IPS DF 4.7 (cell line): ENCODE data around the gene CXCL8.
"Not testable (repeated sequence)": the region's sequence is repeated elsewhere in the genome, so short reads cannot be mapped to it uniquely, and the experiment has no call there.

Experiments used
- DNase-seq: peaks from one replicate; pipeline ENCODE4 v3.0.0-alpha.2; 2013; ENCODE audit warnings: low spot score; ENCODE audit errors: extremely low read depth

The CXCL8 gene

DNA sequence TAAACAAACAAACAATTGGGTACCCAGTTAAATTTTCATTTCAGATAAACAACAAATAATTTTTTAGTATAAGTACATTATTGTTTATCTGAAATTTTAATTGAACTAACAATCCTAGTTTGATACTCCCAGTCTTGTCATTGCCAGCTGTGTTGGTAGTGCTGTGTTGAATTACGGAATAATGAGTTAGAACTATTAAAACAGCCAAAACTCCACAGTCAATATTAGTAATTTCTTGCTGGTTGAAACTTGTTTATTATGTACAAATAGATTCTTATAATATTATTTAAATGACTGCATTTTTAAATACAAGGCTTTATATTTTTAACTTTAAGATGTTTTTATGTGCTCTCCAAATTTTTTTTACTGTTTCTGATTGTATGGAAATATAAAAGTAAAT lies 2.9 kb downstream of the CXCL8 start:
- no peak for DNase-seq

DNA sequence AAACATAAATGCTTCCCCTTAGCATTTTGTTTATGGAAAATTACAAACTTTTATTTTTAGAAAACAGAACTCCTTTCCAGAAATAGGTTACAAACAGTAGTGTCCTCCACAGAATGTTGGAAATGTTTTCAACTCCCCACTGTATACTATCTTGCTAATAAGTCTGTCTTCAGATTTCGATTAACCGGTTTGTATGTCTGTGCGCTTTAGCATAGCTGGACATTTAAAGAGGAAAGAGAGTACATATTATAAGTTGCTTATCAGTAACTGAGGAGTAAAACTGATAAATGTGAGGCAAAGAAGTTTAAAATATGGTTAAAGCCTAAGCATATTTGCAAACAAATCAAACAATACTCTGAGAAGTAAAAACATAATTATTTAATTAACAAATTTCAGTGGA lies 3.4 kb downstream of the CXCL8 start:
- DNase-seq, result no peak

DNA sequence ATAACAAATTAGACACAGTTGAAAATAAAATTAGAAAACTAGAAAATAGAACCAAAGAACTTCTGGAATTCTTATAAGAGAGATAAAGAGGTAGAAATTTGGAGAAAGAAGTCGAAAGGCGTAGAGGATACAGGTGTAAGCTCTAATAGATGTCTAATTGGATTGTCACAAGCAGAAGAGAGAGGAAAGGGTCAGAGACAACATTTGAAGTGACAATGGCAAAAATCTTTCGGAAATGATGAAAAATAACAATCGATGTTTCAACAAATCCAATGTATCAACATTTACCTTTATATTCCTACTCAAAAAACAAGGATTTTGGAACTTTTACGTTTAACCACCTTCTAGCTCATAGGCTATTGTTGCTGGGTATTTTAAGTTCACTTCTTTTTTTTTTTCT lies 3.8 kb downstream of the CXCL8 start:
- DNase-seq, result no peak

DNA sequence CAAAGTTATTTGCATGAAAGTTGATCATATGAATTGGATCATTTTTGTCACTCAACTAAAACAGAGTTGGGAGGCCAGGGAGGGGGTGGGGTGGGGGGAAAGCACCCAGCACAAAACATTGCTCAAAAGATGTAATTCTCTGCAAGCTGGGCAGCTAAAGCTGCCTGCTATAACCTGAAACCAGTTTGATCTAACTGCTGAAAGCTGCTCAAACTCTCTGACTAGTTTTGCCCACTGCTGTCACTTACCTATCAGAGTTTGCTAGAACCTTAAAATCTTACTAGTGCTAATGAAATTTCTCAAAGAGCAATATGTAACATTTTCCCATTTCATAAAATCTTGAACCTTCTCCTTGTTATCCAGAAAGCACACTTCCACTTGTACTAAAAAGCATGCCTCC lies 10.4 kb downstream of the CXCL8 start:
- no peak for DNase-seq

DNA sequence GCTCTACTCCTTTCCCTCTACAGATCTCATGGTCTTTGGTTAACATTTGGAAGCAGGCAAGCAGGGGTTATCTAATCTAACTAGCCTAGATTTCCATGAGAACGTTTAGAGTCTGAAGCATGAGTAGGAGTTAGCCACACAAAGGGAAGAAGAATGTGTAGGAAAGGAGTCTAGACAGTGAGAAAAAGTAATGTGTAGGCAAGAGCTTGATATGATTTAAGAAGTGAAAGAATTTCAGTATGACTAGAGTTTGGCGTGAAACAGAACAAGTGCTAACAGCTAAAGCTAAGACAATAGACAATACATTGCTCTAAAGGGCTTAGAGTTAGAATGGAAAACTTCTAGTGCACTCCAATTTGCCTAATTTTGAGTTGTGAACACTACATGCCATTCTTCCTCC lies 10.8 kb downstream of the CXCL8 start:
- DNase-seq, result no peak

DNA sequence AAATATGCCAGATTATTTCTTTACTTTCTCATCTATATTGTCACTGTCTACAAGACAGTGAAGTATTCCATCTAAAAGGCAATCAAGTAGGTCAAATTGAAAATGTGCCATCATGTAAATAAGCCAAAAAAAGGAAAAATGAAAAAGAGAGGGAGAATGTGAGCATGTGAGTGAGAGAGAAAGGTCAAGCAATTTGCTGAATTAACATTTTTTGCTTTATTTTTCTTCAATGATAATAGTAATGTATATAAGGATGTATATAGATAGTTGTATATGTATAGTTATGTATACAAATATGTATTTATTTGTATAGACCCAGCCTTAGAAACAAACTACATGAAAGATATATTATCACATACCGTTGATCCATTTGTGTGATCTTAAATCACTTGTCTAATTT lies 11.5 kb downstream of the CXCL8 start:
- DNase-seq, result no peak

DNA sequence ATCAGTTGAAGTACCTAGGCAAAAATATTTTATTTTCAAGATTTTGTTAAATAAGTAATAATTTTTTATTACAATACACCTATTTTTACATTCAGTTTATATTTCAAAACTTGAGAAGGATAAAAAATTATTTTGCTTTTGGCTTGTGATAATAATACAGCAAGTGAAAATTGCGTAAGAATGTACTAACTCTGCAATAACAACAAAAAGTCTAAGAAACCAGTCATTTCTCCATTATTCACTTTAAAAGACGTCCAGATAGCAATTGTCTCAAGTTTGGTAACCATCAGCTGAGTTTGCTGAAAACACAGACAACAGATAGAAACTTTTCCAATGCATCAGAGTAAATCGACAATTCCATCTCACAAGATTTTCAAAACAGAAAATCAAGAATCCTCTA lies 12.1 kb downstream of the CXCL8 start:
- DNase-seq, result no peak

DNA sequence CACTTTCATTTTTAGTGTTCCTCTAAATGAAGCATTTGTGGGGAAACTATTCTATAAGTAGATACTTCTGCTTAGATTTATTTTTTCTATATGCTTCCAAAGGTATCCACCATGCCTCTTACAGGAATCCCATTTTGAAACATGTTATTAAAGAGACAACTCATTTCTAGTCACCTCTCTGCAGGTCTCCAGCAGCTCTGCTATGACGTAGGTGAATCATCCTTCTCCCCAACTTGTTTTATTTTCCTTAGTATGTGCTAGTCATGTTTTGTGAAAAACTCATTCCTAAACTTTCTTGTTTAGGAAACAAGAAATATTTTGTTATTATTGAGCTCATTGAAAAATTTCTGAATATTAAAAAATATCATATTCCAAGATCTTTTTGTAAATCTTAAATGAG lies 12.8 kb downstream of the CXCL8 start:
- no peak for DNase-seq

DNA sequence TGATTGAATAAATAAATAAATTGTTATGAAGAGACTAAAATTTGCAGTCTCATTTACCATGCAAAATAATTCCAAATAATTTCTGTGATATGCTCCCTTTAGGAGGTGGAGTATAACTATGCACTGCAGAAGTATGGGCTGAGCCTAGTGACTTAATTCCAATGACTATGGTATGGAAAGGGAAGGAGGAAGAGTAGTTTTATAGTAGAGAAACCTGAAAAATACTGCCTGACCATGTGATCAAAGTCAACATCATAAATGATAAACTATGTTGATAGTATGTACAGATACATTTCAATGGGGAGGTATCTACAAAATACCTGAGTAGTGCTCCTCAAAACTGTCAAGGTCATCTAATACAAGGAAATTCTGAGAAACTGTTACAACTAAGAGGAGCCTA lies 14.6 kb downstream of the CXCL8 start:
- no peak for DNase-seq

DNA sequence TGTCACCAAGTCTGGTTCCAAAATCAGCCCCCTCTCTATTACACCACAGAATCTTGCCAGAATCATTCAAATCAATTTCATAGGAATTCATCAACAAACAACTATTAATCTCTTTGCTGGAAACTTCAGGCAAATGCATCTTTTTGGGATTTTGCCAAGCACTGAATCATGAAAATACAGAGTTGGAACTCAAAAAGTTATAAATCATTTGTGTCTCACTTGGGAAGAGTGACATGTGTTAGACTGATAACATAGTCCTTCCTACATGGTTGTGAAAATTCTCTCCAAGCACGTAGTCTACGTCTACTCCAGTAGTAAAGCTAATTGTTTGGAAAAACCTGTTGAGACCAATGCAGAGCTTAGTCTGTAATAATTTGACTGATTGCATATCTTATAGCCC lies 19.0 kb downstream of the CXCL8 start:
- DNase-seq, result no peak

DNA sequence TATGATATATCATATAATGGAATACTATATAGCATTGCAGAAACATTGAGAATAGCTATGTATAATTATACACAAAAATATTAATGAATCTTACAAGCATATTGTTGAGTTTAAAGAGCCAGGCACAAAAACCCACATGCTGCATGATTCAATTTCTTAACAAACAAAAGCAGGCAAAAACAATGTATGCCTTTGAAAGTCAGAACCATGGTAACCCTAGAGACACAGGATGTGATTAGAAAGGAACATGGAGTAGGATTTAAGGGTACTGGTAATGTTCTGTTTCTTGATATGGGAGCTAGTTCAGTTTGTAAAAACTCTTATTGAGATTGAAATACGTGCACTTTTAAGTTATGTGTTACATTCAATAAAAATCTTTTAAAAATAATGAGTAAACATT lies 21.5 kb downstream of the CXCL8 start:
- no peak for DNase-seq

DNA sequence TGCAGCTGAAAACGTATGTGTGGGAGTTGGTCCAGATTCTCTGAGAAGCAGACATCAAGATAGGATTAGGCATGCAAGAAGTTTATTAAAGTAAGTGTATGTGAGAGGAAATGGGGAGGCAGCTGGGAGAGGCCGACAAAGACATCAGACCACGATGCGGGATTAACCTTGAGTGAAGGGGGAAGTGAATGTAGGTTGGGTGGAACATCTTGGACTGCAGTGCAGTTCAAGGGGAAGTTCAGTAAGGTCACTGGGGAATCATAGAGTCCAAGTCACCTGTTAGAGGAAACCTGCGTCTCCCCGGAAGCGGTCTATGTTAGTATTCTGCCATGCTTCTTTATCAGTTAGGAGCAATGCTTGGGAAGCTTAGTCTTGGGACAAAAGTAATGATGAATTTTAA lies 22.0 kb downstream of the CXCL8 start:
- DNase-seq, result no peak

DNA sequence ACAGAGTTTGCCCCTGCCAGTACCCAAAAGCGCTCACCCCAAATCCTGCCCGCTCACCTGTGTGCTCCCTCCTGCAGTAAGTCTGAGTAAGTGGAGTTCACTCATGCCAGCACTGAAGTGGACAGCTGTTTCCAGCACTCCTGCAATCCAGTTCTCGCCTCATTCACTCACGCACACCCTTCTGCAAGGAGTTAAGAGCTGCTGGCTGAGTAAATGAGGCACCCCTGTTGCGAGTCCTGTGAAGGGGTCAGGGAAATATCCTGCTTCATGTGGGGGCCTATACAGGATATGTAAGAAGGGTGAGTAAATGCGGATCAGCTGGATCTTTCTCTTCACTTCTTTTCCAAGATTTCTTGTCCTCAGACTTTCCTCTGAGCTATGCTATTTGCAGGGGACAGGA lies 23.5 kb downstream of the CXCL8 start:
- DNase-seq, result no peak

DNA sequence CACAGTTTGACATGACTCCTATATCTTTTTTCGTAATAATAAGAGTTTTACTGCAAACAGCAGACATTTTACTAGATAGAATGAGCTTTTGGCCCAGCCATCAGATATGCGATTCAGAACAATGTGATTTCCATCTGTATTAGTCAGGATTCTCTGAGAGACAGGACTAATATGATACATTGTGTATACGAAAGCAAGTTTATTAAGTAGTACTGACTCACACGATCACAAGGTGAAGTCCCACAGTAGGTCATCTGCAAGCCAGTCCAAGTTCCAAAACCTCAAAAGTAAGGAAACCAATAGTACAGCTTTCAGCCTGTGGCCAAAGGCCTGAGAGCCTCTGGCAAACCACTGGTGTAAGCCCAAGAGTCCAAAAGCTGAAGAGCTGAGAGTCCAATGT lies 24.1 kb downstream of the CXCL8 start:
- DNase-seq, result no peak

DNA sequence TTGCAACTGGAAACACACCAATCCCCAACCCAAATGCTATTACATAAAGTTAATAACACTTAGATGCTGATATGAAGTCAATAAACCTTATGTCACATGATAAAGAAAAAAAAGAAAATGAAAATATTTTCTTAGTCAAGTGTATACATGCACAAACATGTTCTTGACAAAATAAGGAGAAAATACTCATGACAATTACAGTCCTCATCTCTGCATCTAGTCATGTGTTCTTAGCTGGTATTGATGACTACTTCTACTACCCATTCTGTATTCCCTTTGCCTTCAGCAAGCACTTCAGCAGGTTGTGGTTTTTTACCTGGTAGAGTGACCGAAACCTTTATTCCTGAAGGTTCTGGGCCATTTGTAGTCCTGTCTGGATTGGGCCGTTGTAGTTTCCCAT lies 24.9 kb downstream of the CXCL8 start:
- no peak for DNase-seq

DNA sequence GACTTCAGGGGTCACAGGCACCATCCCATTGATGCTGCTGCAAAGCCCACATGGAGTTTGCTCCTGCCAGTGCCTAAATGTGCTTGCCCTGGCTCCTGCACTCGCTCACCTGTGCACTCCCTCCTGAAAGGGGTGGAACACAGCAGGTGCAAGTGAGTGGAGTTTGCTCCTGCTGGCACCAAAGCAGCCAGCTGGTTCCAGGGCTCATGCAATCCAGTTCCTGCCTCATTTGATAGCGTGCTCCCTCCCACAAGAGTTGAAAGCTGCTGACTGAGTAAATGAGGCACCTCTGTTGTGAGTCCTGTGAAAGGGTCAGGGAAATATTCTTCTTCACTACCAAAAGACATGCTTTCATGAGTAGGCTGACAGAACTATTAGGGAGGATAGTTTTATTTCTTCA lies 30.5 kb downstream of the CXCL8 start:
- no peak for DNase-seq

DNA sequence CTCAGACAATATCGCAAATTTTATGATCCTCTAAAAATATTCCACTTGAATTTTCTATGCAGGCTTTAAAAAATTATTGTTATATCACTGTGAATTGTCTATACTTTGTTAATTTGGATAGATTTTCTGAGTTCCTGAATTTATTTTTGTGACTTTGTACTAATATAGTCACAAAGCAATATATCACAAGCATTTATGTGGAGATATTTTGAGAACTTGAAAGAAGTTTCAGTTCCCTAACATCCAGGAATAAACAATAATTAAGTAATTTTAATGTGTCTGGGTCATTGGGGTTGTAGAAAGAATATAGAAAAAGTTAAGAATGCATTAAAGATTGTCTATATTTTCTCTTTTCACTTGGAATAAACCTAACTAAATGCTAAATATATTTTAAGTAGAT lies 32.0 kb downstream of the CXCL8 start:
- no peak for DNase-seq

DNA sequence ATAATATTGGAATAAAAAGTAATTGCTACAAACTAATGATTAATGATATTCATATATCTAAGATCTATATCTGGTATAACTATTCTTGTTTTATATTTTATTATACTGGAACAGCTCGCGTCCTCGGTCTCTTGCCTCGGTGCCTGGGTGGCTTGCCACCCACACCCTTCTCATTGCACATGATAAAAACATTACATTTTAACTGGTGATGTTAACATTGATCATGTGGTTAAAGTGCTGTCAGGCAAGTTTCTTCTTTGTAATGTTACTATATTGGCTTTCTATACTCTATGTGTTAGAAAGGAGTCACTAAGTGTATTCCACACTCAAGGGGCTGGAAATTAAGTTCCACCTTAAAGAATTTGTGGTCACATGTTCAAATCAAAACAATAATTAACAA lies 34.0 kb downstream of the CXCL8 start:
- DNase-seq, result not testable (repeated sequence)

DNA sequence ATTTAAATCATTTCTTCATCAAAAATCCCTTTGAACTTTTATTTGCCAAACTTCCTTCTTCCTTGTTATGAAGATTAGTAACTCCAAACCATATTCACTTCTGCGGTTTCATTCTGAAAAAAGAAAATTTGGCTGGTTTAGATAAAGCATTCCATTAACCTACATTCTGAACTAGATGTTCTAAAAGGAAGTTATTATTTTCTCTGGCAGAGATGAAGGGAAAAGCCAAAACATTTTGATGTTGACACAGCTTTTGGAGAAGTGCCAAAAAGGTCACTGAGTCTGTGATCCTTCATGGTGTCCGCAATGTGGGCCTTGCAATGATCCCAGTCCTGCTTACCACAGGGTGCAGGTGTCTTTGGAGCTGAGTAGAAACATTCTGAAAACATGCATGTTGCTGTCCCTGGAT lies 36.0 kb downstream of the CXCL8 start:
- DNase-seq, result no peak

DNA sequence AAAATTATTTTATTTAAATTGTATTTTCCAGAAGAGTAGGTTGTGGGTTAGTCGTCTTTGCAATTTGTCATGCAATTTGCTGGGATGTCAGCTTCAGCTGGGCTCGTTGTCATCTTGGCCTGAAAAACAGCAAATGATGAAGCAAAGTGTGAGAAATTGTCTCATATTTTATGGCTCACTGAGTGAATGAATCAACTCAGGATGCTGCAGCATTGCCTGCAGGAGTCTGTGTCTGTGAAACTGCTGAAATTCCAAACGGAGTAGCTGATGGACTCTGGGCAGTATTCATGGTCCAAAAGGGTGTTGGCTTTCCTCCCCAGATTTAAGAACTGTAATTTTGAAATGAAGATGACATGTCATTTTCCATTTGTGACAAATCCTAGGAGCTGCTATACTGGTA lies 37.2 kb downstream of the CXCL8 start:
- DNase-seq, result no peak

DNA sequence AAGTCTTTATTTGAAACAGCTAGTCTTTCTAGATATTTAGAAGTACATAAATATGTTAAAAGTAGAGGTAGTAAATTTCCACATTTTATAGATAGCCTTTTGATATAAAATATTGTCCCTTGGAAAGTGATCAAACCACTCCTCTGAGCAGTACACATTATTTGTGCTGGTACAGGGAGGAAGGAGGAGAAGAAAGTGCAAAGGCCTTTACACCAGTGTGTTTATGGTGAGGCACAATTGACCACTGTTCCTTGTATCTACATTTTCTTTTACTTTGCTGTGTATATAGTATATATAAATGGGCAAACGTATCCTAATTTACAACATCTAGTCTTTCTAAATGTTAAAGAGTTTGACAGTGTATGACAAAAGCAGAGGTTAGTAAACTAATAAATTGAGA lies 39.9 kb downstream of the CXCL8 start:
- no peak for DNase-seq

DNA sequence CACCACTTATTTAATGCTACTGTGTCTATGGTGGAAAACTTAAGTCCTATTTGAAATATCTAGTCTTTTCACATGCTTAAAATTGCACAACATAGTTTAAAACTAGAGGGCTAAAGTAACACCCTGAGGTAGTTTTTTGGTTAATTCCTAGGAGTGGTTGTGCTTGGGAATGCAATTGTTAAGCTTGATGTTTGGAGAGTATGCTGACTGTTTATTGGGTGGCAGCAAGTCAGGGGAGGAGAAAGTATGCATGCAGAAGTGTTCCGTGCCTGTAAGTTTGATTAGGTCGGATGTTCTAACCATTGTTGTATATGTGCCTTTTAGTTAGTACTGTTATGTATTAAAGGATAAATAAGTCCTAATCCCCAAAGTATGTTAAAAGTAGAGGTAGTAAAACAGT lies 40.5 kb downstream of the CXCL8 start:
- DNase-seq, result no peak

DNA sequence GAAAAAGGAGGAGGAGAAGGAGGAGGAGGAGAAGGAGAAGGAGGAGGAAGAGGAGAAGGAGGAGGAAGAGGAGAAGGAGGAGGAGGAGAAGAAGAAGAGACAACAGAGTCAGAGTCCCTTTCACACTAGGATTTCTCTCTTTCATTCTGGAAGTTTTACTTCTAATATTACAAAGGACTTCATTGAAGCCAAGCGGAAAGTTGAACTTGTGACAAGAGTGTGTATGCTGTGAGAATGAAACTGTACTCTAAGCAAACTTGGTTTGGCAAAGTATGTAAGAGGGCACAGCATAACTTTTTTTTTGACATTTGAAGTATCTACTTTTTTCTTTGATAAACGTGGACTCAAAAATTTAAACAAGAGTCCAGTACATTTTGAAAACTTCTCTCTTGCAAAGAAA lies 48.0 kb downstream of the CXCL8 start:
- no peak for DNase-seq
